ENCODE data around the gene NOD1.

- TF ChIP-seq, protein P1, sequence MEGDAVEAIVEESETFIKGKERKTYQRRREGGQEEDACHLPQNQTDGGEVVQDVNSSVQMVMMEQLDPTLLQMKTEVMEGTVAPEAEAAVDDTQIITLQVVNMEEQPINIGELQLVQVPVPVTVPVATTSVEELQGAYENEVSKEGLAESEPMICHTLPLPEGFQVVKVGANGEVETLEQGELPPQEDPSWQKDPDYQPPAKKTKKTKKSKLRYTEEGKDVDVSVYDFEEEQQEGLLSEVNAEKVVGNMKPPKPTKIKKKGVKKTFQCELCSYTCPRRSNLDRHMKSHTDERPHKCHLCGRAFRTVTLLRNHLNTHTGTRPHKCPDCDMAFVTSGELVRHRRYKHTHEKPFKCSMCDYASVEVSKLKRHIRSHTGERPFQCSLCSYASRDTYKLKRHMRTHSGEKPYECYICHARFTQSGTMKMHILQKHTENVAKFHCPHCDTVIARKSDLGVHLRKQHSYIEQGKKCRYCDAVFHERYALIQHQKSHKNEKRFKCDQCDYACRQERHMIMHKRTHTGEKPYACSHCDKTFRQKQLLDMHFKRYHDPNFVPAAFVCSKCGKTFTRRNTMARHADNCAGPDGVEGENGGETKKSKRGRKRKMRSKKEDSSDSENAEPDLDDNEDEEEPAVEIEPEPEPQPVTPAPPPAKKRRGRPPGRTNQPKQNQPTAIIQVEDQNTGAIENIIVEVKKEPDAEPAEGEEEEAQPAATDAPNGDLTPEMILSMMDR (IDR thresholded peaks at IDR 0.05): no peak
- no peak for TF ChIP-seq POLR2A (IDR thresholded peaks at IDR 0.05)
These were observed 36.2 kb upstream of the NOD1 start for GRCh38 chr7:30514776-30515175.
